Measurements from ENCODE around the gene MGMT.

DNA sequence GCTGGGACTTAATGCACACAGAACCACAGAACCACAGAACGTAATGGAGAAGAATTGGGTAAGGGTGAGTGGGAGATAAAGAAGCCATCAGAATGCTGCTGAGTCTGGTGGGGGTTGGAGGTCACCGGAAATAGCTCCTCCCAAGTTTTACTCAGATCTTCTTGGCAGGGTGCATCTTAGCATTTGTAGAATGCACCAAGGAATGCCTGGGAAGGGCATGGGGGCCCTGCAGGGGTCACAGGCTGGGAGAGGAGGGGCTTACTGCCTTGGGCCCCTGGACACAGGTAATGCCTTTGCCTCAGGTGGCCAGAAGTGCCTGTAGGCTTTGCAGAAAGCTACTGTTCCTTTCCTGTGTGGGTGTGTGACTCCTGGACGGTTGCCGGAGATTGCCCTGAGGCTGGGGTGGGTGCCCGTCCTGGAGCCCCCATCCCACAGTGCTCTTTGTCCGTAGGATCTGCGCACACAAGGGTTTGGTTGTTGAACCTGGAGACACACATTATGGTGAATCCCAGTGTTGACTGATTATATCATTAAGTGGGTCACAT, 55.1 kb downstream of the MGMT start:
- TF ChIP-seq, protein P1, sequence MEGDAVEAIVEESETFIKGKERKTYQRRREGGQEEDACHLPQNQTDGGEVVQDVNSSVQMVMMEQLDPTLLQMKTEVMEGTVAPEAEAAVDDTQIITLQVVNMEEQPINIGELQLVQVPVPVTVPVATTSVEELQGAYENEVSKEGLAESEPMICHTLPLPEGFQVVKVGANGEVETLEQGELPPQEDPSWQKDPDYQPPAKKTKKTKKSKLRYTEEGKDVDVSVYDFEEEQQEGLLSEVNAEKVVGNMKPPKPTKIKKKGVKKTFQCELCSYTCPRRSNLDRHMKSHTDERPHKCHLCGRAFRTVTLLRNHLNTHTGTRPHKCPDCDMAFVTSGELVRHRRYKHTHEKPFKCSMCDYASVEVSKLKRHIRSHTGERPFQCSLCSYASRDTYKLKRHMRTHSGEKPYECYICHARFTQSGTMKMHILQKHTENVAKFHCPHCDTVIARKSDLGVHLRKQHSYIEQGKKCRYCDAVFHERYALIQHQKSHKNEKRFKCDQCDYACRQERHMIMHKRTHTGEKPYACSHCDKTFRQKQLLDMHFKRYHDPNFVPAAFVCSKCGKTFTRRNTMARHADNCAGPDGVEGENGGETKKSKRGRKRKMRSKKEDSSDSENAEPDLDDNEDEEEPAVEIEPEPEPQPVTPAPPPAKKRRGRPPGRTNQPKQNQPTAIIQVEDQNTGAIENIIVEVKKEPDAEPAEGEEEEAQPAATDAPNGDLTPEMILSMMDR (conservative IDR thresholded peaks at IDR 0.05; ENCODE audit: low read depth in 2 of 2), result no peak
- TF ChIP-seq POLR2AphosphoS5 (IDR thresholded peaks at IDR 0.05; ENCODE audit: low read depth), result no peak
- no peak for TF ChIP-seq NANOG (IDR thresholded peaks at IDR 0.05; ENCODE audit: borderline replicate concordance)
- no peak for TF ChIP-seq EZH2 (IDR thresholded peaks at IDR 0.05; ENCODE audit: low read depth, unreplicated experiment)
- TF ChIP-seq EZH2phosphoT487 (IDR thresholded peaks at IDR 0.05; ENCODE audit: unreplicated experiment), result no peak
- TF ChIP-seq, protein P2, sequence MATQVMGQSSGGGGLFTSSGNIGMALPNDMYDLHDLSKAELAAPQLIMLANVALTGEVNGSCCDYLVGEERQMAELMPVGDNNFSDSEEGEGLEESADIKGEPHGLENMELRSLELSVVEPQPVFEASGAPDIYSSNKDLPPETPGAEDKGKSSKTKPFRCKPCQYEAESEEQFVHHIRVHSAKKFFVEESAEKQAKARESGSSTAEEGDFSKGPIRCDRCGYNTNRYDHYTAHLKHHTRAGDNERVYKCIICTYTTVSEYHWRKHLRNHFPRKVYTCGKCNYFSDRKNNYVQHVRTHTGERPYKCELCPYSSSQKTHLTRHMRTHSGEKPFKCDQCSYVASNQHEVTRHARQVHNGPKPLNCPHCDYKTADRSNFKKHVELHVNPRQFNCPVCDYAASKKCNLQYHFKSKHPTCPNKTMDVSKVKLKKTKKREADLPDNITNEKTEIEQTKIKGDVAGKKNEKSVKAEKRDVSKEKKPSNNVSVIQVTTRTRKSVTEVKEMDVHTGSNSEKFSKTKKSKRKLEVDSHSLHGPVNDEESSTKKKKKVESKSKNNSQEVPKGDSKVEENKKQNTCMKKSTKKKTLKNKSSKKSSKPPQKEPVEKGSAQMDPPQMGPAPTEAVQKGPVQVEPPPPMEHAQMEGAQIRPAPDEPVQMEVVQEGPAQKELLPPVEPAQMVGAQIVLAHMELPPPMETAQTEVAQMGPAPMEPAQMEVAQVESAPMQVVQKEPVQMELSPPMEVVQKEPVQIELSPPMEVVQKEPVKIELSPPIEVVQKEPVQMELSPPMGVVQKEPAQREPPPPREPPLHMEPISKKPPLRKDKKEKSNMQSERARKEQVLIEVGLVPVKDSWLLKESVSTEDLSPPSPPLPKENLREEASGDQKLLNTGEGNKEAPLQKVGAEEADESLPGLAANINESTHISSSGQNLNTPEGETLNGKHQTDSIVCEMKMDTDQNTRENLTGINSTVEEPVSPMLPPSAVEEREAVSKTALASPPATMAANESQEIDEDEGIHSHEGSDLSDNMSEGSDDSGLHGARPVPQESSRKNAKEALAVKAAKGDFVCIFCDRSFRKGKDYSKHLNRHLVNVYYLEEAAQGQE (IDR thresholded peaks at IDR 0.05; ENCODE audit: unreplicated experiment), result no peak
- TF ChIP-seq JUNB (IDR thresholded peaks at IDR 0.05; ENCODE audit: unreplicated experiment), result no peak
- TF ChIP-seq, protein P3, sequence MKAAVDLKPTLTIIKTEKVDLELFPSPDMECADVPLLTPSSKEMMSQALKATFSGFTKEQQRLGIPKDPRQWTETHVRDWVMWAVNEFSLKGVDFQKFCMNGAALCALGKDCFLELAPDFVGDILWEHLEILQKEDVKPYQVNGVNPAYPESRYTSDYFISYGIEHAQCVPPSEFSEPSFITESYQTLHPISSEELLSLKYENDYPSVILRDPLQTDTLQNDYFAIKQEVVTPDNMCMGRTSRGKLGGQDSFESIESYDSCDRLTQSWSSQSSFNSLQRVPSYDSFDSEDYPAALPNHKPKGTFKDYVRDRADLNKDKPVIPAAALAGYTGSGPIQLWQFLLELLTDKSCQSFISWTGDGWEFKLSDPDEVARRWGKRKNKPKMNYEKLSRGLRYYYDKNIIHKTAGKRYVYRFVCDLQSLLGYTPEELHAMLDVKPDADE (IDR thresholded peaks at IDR 0.05), result no peak
- no peak for TF ChIP-seq ZNF114 (CRISPR knock-in tag; IDR thresholded peaks at IDR 0.05)
